Erythroblast (primary cell): ENCODE data around the gene CLRN2.

Experiments
- GATA1 ChIP-seq: IDR thresholded peaks from 2 replicates; pipeline ENCODE4 v1.6.1; 2011; ENCODE audit warnings: low read depth, mild to moderate bottlenecking, control low read depth, low read length, moderate library complexity
- POLR2A ChIP-seq: IDR thresholded peaks from 2 replicates; pipeline ENCODE4 v1.6.1; 2011; ENCODE audit warnings: mild to moderate bottlenecking, low read length

GRCh38 chr4:17552427-17552826 is 37.5 kb downstream of the CLRN2 start:
- TF ChIP-seq POLR2A (no peak), GATA1 (no peak)
